ENCODE data around the gene CDH26. TPM values are rescaled to one million over a fixed set of nuclear protein-coding genes. Genes with fewer than 3 reads are reported as not detected.

The CDH26 gene
- total and polyA plus RNA-seq, 2 of the 13 experiments (the other 11 are each of a cell fraction or from before 2014, with no cell fraction given), result 0.40 to 1.1 TPM

GRCh38 chr20:60009826-60010616 lies 51.8 kb downstream of the CDH26 start:
- Histone ChIP-seq H3K4me1 (ENCODE audit: insufficient read depth, low read length) (no peaks in the 10 kb centered on the region), H3K27ac (ENCODE audit: extremely low read length, insufficient read depth, low read length) (no peak overlapping the region), H3K4me3 (replicated peaks in 1 of 3; ENCODE audit: insufficient read depth in 1 of 3, low read depth in 2 of 3, low read length in 3 of 3) (no peak overlapping the region), H3K9me3 (ENCODE audit: low read length) (no peaks in the 10 kb centered on the region), H2AFZ (ENCODE audit: low read length) (no peak overlapping the region), H3K4me2 (ENCODE audit: low read depth, low read length) (no peak overlapping the region), H3K27me3 (ENCODE audit: control insufficient read depth in 1 of 2, insufficient read depth in 2 of 2, low read length in 2 of 2) (peaks cover 0 to 9% of the 10 kb centered on the region in 2 experiments; a peak in 1 of 5 replicates), H3K9ac (ENCODE audit: insufficient read depth, low read depth, low read length) (no peak overlapping the region), H4K20me1 (ENCODE audit: insufficient read depth, low read length) (no peaks in the 10 kb centered on the region), H3K36me3 (replicated peaks in 1 of 2; ENCODE audit: control insufficient read depth in 1 of 2, insufficient read depth in 2 of 2, low read length in 2 of 2) (no peaks in the 10 kb centered on the region), H3K79me2 (ENCODE audit: insufficient read depth, low read length) (no peaks in the 10 kb centered on the region)
- BruUV-seq (replicated peaks), result no TSS peak
- CTCF ChIA-PET (ENCODE audit: low intra/inter-chr PET ratio, low total read pairs), result no interaction called here
- no peak for FAIRE-seq
- POLR2A ChIA-PET, result no interaction called here
- WGBS (ENCODE audit: low lambda C conversion rate), result 39% methylated on average over 14 of the region's 14 CpGs
- TF ChIP-seq PCBP2 (optimal IDR thresholded peaks at IDR 0.05; ENCODE audit: low read depth, low read length, poor library complexity, severe bottlenecking) (peak; percentile 73), CENPT (CRISPR knock-in tag; IDR thresholded peaks at IDR 0.05; ENCODE audit: low read depth) (no peak), CTCF (CRISPR knock-in tag; IDR thresholded peaks at IDR 0.05) (peak; percentile 43; the same call in 1 of the 2 replicates), XRCC5 (optimal IDR thresholded peaks at IDR 0.05; ENCODE audit: low read length) (peak; percentile 19), JUND (CRISPR knock-in tag; IDR thresholded peaks at IDR 0.05) (no peak), KAT2B (IDR thresholded peaks at IDR 0.05; ENCODE audit: borderline replicate concordance, low read depth, low read length) (no peak), ZNF776 (CRISPR knock-in tag; IDR thresholded peaks at IDR 0.05) (no peak)
- in situ Hi-C loops (cut with HindIII; ENCODE audit: extremely low pct_ligation_motif_present, low pct_unique_long_range_greater_than_20kb) (no loop called here), intact Hi-C loops (cut with micrococcal nuclease; ENCODE audit: unreplicated experiment) (no loop called here)
- peak; percentile 73 for ATAC-seq
- DNase-seq (ENCODE audit: low spot score), result no peak

All from HepG2 (cell line).